ENCODE results near the gene ATP6V1B1.

The ATP6V1B1 gene

GRCh38 chr2:70928366-70928765, 7.3 kb upstream of the ATP6V1B1 start:
- DNase-seq = no peak

DNA sequence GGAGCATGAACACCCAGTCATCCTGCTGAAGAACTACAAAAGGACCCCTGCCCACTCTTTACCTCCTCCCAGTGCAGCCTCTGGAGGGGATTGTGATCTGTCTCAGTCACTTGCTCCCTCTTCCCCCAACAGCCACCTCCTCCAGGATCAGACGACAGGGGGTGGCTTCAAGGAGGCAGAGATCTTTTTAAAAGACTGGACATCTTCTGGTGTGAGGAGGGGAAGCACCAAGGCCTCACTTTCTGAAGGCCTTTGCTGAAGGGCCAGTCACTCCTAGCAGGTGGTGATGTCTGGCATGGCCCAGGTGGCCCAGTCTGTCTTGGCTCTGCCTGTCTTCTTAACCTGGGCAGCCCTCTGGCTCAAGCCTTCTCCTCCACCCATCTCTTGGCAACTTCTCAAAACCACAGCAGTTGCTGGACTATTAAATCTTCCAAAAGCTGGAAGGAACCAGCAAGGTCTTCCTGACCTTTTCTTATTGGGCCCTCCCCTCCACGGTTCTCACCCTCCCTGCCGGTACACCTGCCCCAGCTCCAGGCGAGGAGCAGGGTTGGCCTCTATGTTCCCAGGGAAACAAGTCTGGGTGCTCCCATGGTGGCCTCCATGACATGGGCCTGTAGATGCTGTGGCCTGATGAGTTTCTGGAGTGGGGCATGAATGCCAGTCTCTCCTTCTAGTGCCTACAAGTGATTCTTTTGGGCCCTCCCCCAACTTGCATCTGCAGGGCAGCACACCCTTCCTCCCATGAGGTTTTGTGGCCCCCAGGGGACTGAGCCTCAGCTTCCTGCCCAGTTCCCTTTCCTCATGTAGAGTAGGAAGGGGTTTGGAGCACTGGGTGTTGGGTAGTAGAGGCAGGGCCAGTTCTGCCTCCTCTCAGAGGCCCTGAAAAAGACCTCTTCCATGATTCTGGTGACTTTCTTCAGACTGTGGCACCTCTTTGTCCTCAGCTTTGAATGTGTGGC, 5.0 kb upstream of the ATP6V1B1 start:
- no peak for DNase-seq

DNA sequence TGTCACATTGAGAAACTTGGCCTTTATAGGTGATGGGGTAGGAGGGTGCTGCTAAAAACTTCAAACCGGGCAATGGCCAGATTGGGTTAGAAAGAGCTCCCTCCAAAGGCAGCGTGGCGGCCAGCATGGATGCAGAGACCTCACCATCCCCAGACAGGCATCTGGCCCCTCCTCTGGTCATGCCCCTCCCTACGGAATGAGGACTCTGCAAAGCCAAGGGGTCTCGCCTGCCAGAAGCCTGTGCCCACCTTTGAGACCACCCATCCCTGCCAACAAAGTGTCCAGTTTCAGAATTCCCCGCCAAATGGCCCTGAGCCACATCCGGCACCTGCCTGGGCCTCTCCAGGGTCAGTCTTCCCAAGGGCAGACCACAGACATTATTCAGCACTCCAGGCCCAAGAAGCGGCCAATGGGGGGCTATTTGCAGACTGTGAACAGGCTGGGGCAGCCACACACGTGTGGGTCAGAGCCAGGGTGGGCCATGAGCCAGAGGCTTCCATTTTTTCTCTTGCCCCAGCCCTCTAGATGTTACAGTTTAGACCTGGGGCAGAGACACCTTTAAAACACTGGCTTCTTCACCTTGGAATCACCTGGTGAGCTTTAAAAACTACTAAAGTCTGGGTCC, 4.2 kb upstream of the ATP6V1B1 start:
- DNase-seq = no peak

DNA sequence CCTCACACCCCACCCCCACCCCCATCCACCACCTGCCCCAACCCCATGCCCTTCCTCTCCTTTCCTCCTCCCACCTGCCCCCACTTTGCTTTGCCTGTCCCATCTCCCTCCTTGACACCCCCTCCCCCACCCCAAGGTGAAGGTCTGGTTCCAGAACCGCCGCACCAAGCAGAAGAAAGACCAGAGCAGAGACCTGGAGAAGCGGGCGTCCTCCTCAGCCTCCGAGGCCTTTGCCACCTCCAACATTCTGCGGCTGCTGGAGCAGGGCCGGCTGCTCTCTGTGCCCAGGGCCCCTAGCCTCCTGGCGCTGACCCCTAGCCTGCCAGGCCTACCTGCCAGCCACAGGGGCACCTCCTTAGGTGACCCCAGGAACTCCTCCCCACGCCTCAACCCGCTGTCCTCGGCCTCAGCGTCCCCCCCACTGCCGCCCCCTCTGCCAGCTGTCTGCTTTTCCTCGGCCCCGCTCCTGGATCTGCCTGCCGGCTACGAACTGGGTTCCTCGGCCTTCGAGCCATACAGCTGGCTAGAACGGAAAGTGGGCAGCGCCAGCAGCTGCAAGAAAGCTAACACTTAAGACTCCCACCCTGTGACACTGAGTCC, 3.0 kb upstream of the ATP6V1B1 start:
- DNase-seq = no peak

GRCh38 chr2:70934981-70935380, 719 bp upstream of the ATP6V1B1 start:
- DNase-seq = no peak

- DNase-seq = no peak
Measured at GRCh38 chr2:70936165-70936978, 672 bp downstream of the ATP6V1B1 start.

DNA sequence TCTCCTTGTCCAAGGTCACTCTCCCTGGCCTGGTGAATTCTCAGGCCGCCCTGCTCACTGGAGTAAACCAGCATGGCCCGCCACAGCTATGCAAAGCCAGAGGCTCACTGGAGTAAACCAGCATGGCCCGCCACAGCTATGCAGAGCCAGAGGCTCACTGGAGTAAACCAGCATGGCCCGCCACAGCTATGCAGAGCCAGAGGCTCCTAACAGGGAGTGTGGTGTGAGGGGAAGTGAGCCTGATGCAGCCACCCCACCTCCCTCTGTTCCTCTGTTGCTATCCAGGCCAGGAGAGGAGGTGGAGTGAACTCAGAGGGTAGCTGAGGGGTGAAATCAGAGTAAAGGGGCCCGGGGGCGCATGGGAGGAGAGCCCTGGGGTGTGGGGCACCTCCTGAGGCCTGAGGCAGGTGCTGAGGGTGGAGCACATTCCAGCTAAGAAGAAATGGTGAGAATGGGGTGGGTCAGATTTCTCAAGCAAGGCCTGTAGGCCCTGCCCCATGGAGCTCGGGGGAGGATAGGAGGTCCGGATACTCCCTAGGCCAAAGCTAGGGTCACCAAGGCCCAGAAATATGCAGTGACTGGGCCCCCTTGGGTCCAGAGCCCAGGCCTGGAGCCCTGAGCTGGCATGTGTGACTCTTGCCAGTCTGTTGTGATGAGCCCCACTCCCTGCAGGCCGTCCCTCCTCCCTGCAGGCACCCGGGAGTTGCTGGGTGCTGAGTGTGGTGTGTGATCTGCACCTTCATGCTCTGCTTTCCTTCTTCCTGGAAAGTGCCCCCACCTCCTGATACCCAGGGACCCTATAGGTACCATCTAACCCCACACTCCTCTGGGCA, 1.5 kb downstream of the ATP6V1B1 start:
- DNase-seq = no peak

- no peak for DNase-seq
Measured at GRCh38 chr2:70937866-70938585, 2.3 kb downstream of the ATP6V1B1 start.

DNA sequence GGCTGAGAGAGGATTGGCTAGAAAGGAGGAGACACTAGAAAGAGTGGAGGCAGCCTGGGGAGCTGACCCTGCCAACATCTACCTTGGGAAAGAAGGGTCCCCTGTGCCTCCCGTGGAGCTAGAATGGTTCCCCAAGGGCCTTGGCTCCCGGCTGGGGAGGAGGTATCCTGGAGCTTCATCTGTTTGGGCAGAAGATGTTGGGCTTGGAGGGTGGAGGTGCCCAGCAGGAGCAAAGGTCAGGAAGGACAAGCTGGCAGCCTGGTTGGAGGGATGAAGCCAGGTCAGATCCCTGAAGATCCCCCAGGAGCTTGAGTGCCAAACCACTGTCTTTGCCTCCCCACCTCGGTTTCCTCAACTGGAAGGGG, 2.9 kb downstream of the ATP6V1B1 start:
- no peak for DNase-seq

DNA sequence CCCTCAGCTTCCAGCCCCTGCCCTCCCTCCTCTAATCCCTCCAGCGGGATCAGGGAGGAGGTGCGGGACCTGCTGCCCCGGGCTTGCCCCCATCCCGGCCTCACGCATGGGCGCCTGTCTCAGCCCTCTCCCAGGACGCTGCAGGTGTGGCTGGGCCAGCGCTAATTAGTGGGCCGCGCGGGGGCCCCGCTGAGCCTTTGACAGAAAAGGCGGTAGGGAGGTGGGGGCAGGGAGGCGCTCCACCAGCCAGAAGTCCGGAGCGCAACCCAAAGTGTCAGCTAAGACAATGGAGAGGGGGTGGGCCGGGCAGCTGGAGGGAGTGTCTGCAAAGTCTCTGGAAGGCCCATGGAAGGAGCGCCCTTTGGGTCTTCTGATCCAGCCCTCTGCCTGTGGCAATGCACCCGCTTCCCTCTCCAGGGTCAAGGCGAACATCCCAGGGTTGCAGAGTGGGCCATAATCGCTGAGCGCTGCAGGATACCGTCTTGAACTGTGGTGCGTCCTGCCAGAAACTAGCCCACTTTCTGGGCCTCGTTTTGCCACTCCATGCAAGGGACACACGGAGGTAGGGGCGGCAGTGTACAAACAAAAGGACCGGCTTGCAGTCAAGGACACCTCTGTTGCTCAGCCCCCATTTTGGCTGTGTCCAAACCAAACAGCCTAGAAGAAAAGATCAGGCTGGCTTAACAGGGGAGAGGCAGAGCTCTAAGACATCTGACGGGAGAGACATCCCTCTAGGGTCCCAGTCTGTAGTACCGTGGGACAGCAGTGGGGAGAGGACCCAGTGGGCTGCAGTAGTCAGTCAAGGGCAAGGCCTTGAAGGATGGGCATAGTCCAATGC, 3.5 kb downstream of the ATP6V1B1 start:
- DNase-seq = no peak

DNA sequence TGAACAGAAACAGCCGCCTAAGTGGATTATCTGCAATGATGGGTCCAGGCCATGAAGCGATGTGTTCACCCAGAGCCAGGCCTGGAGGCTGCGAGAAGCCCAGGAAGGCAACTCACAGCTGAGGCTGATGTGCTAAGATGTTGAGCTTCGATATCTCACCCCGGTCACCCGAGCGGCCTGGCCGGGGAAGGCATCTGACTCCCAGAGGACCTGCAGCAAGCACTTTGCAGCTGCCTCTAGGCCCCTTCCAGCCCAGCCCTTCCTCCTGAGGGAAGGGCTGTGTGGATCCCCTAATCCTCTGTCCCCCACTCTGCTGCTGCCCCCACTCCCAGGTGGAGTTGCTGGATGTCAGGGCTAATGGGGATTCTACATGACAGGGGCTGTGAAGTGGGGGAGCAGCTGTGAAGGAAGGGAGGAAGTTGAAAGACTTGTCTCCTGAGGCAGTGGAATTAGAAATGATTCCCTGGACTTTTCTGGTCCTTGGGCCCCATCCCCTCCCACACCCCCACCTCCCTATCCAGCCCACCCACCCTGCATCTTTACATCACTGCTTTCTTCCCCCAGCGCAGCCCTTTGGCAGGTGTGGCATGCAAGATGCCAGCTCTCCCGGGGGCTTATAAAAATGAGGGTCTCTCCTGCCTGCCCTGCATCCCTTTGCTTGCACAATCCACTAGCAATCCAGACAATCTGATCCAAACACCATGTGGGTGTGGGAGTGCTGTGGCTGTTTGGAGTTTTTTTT, 4.3 kb downstream of the ATP6V1B1 start:
- DNase-seq = no peak

GRCh38 chr2:70941186-70941585, 5.5 kb downstream of the ATP6V1B1 start:
- DNase-seq = no peak

DNA sequence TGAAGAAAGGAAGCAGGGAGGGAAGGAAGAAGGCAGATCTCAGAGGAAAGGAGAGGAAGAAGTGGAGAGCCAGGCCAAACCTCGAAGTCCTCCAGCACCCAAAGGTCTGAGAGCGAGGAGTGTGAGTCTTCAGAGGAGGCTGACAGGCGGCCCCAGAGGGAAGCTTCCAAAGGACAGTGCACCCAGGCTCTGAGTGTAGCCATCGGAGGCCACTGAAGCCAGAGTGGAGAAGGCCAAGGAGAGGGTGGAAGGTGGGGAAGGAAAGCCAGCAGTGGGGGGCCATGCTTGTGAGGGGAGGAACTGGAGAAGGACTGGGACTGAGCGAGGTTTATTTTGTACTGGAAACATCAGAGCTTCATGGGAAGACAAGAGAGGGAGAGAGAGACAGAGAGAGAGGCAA, 6.0 kb downstream of the ATP6V1B1 start:
- no peak for DNase-seq

DNA sequence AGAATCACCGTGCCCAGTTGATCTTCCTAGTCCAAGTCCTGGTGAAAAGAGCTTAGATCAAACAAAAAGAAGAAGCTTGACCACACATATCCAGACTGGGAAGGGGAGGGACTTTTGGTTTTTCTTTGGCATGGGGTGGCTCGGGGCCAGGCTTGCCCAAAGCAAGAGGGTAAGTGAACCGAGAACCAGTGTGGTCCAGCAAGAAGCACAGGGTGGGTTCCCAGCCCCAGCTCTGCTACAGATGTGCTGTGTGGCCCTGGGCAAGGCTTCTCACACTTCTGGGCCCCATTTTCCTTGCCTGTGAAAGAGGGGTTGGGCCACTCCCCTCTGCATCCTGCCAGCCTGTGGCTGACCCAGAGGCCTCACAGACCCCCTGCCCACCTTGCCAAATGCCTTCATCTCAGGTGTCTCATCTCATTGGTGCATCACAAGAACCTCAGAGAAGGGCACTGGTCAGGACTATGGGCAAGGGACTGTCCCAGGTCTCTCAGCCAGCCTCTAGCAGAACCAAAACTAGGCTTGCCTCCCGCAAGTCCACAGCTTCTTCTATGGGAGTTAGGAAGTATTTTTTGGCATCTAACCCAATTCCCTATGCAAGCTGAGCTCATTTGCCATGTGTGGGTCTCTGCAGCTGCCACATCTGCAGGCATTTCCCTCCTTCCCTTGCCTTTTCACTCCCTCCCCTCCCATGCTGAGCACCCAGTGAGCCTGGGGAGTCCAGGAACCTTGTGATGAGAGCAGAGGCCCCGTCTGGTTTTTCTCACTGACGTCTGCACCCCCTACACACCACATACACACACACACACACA, 6.9 kb downstream of the ATP6V1B1 start:
- no peak for DNase-seq

DNA sequence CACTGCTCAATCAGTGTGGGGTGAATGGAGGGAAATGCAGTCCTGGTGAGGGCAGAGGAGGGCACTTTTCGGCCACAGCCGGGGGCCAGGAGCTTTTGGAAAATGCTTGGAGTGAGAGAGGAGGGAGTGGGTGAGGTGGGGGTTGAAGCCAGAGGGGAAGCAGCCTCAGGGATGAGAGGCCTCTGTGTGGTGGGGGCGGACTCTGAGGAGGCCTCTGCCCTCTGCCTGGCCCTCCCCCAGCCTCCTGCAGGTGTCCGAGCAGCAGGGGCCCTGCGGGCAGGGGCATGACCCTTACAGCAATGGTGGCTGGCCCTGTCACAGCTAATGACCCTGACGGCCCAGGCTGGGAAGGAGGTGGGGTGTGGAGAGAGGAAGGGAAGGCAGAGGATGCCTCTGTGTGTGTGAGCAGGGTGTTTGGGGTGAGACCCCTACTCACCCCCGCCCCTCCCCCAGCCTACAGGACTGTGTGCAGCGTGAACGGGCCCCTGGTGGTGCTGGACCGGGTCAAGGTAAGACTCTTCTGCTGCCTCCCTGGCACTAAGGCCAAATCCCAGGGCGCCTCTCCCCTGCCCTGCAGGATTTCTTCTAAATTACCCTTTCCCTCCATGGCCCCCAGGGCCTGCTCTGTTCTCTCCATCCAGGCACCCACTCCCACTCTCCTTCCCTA, 7.6 kb downstream of the ATP6V1B1 start:
- DNase-seq = no peak

DNA sequence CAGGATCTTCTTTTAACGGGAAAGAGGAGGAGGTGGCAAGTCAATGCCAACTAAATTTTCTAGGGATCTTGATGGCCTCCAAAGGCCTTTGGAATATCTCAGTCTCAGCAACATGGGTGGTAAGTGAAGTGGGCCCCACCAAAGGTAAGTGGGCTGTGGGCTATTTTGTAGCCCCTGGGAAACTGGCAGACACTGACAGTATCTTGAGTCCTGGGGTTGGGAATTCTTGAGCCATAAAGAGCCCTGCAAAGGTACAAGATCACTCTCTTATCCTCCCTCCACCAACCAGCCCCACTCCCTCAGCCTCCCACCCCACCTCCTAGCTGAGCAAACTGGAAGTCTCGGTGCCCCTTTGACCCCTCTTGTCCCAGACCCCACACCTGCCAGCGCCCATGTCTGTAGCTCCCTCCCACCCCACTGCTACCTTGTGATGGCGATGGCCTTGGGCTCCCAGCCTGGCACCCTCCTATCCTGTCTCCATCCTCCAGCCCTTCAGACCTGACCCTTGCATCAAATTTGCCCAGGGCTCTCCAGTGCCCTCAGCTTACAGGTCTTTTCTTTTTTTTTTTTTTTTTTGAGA, 8.5 kb downstream of the ATP6V1B1 start:
- DNase-seq = no peak

DNA sequence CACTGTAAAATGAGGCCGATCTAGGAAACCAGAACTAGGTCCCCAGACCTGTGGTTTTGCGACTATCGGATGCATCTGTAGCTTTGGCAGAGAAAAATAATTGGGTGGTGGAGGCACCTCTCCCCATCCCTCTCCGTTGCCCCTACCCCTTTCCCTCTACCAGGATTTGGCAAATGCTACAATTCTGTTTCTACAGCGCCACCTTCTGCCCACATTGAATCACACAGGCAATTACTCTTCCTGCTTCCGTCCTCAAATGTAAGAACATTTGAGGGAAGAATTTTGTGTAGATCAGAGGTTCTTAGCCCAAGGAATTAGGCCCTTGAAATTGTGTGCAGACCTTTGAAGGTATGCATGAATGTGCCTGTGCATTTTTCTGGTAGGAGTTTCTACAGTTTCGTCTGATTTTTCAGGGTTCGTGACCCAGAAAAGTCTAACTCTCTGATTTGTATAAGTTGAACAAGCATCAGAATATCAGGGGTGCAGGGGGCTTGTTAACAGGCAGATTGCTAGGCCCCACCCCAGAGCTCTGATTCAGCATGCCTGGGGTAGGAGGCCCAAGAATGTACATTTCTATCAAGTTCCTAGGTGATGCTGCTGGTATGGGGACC, 11.2 kb downstream of the ATP6V1B1 start:
- DNase-seq = peak; percentile 53

All from right hindlimb (tissue), 1 donor.